GM18505 (cell line): Measurements from ENCODE around the gene BANP.

Experiments
- ATAC-seq: cut with Tn5 transposase; IDR thresholded peaks from one replicate; pipeline ENCODE4 v1.9.1; 2021; ENCODE audit not compliant: unreplicated experiment
- POLR2A ChIP-seq: IDR thresholded peaks from 4 replicates; pipeline ENCODE4 v1.6.1; 2011; ENCODE audit warnings: borderline replicate concordance; ENCODE audit not compliant: insufficient read depth, insufficient read length; ENCODE audit errors: extremely low read depth

BANP gene

GRCh38 chr16:87951552-87952538, 611 bp downstream of the BANP start:
- peak; percentile 78 for TF ChIP-seq POLR2A
- peak; percentile 18 for ATAC-seq

DNA sequence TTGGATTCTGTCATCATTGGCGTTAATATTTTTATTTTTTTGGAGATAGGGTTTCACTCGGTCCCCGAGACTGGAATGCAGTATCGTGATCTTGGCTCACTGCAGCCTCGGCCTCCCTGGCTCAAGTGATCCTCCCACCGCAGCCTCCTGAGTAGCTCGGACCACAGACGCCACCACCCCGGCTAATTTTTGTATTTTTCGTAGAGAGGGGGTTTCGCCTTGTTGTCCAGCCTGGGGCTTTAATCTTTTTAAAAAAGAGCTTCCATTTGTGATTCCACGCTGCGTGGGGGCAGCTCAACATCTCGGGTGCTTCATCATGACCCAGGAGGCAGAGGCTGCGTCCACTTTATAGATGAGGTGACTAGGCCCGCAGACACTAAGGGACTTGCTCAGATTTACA, 1.5 kb downstream of the BANP start:
- no peak for TF ChIP-seq POLR2A
- no peak for ATAC-seq

GRCh38 chr16:87953308-87954215, 2.3 kb downstream of the BANP start:
- ATAC-seq, result no peak
- no peak for TF ChIP-seq POLR2A

DNA sequence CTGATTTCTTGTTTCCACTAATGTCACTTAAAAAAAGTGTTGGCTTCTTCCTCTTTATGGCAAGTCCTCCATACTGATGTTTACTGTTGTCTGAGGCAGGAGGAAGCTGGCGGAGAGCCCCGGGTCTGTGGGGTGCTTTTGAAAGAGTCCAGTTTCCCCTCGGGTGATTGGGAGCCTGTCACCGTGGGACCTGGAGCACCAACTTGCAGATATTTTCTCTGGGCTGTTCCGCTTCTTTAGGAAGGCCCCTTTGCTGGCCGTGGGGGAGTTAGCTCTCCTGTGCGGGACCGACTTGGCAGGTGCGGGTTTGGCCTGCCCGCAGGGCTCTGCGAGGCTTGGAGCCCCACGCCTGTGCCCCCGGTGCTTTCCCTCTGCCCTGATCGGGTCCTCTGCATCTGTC, 3.1 kb downstream of the BANP start:
- no peak for TF ChIP-seq POLR2A
- no peak for ATAC-seq

- ATAC-seq, result no peak
- TF ChIP-seq POLR2A, result no peak
Observed at GRCh38 chr16:87954826-87955225, 3.6 kb downstream of the BANP start.

DNA sequence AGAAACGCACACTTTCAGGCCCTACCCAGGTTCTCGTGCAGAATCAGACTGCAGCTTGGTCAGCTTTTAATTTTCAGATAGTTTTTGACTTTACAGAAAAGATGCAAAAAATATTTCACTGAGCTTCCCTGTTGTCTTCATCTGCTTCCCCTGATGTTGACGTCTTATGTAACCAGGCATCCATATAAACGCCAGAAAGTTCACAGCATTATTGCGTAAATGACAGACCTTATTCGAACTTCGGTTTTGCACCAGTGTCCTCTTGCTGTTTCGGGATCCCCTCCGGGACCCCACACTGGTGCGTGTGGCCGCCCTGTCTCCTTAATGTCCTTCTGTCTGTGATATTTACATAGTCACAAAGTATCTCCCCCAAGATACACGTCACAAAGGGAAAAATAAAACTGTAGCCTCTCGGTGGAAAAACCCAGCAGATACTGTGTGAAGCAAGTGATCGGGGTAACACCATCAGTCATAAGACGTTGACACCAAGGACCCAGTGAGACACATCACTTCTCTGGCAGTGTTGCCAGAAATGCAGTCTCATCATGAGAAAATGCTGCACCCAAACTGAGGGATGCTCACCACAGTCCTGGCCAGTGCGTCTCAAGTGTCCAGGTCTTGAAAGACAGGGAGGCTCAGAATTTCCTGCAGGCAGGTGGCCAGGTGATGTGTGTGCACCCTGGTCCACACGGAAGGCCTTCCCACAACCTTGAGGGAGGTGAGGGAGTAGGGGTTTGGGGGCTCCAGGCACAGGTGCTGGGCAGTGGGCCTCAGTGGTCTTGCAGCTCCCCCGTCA, 4.3 kb downstream of the BANP start:
- TF ChIP-seq POLR2A, result no peak
- ATAC-seq, result no peak

DNA sequence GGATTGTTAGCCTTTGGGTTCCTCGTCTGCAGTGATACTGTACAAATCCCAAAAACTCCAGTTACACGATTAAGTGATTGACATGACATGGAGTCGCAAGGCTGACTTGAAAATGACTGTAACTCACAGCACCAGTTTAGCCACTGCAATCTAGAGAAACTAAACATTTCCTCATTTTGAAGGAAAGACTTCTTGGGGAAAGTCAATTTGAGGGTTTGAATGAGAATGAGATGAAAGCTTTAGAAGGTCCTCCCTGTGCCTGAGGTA, 4.8 kb downstream of the BANP start:
- TF ChIP-seq POLR2A, result no peak
- no peak for ATAC-seq

GRCh38 chr16:87956365-87957231, 5.4 kb downstream of the BANP start:
- ATAC-seq, result no peak
- TF ChIP-seq POLR2A, result peak; percentile 38

DNA sequence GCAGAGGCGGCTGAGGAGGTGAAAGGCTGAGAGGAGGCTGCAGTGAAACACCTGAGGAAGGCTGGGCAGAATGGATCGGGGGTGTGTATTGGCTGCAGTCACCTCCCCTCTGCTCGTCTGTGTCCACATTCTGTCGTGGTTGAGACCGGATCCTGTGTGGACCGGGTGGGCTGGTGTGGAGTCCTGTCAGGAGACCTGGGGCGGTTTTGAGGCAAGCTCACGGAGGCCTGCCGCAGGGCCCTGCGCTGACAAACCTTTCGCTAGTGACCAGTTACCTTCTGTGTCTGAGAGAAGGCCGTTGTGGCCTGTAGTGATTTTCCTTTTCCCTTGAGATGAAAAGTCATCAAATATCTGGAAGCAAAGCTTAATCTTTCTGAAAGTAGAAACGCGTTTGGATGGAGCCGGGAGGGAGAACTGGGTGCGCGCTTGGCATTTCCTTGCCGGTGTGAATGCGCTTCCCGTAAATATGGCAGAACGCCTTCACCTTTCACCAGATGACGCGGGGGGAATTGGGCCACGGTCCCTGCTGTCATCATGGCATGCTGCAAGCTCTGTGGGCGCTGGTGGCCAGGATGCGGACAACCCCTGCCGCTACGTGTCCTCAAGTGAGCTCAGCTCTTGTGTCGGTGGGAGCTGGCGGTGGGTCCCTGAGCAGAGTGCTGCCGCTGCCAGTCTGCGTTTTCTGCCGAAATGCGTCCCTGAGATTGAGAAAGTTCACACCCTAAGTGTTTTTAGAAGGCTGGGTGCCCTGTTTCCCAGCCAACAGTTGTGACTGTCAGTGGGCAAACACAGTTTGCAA, 6.3 kb downstream of the BANP start:
- no peak for TF ChIP-seq POLR2A
- no peak for ATAC-seq

DNA sequence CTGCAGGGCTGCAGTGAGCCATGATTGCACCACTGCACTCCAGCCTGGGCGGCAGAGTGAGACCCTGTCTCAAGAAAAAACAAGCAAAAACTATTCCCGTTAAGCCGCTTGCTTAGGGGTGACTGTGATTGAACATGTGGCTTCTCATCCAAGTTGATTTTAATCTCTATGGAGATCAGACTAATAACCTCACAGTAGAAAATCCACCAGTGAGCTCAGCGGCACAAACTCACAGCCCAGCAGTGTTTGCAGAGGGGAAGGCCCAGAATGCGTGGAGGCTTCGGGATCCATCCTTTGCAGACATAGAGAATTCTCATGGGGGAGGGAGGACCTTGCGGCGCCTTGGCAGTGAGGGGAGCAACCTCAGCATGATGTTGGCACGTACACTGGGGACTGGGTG, 7.4 kb downstream of the BANP start:
- ATAC-seq, result no peak
- TF ChIP-seq POLR2A, result no peak

DNA sequence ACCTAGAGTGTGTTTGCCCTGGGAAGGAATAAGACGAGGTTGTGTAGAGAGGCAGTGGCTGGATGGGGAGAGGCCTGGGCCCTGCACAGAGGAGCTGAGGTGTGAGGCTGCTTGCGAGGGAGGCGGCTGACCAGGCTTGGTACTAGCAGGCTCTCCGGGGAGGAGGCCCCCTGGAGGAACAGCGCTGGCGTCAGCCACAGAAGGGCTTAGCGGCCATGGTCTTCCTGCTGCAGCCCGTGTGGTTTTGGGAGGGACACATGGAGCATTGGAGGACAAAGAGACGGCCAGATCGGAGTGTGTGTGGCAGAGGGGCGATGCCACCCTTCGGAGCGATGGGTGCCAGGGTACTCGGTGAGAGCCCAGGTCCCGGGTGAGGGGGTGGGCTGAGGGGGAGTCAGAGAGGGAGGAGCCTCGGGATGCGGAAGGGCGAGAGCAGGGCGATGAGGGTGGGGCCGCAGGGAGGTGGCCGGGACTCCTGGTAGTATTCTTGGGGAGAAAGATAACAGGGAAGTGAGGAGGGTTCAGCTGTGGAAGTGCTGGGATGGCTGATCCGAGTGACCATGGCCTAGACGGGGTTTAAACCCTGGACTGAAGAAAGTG, 8.3 kb downstream of the BANP start:
- no peak for TF ChIP-seq POLR2A
- ATAC-seq, result no peak
